ENCODE data around the gene CLEC9A.

Gene CLEC9A

DNA sequence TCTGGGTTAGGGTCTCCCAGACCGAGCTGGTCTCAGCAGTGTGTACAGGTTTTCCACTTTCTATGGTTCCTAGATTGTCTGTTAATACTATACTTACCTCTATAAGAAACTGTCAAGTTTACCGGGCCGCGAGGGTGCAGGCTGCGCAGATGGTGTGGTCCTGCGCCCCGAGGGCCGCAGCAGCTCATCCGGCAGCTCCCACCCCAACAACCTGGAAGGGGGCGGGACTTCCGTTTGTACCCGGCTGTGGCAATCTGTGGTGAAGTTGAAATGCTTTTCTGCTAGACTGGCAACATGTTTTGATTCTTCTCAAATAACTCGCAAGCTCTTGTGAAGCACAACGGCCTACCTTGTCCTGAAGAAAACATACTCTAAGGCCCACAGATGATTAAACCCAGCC is at the start of gene CLEC9A:
Gene CLEC9A, plus strand, starts transcription at position 237 of the 400 bp plus-strand sequence. CDS start 22,006 bp downstream, outside the sequence.
- TF ChIP-seq YY1 (IDR thresholded peaks at IDR 0.05; ENCODE audit: low read depth): no peak
- TF ChIP-seq EP300 (IDR thresholded peaks at IDR 0.05; ENCODE audit: borderline replicate concordance): no peak
- TF ChIP-seq USF1 (IDR thresholded peaks at IDR 0.05): no peak
- no peak for TF ChIP-seq TAF1 (IDR thresholded peaks at IDR 0.05; ENCODE audit: low read depth)
- no peak for TF ChIP-seq RAD21 (IDR thresholded peaks at IDR 0.05; ENCODE audit: low read depth)

DNA sequence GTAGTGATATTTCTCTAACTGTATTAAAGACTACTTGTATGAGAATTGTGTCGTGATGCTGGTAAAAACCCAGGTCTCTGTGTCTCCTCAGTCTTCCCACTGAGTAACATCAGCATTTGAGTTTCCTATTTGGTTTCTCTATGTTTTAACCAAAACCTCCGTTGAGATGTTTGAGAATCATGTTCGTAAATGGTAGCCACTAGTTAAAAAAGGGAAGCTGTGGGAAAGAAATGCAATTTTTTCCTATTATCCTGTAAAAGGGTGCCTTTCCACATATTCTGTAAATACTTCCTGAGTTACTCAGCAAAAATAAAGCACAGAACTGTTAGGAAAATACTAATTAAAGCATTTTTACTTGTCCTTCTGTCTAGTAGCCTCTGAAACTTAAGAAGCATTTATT is 38.6 kb upstream of the CLEC9A start:
- no peak for TF ChIP-seq RAD21 (IDR thresholded peaks at IDR 0.05; ENCODE audit: low read depth)
- no peak for TF ChIP-seq TEAD4 (IDR thresholded peaks at IDR 0.05)
- TF ChIP-seq EP300 (IDR thresholded peaks at IDR 0.05; ENCODE audit: borderline replicate concordance): no peak
- no peak for TF ChIP-seq EGR1 (IDR thresholded peaks at IDR 0.05)
- TF ChIP-seq CEBPB (IDR thresholded peaks at IDR 0.05): no peak
- TF ChIP-seq CREB1 (IDR thresholded peaks at IDR 0.05; ENCODE audit: low read depth): no peak
- TF ChIP-seq USF1 (IDR thresholded peaks at IDR 0.05): no peak

DNA sequence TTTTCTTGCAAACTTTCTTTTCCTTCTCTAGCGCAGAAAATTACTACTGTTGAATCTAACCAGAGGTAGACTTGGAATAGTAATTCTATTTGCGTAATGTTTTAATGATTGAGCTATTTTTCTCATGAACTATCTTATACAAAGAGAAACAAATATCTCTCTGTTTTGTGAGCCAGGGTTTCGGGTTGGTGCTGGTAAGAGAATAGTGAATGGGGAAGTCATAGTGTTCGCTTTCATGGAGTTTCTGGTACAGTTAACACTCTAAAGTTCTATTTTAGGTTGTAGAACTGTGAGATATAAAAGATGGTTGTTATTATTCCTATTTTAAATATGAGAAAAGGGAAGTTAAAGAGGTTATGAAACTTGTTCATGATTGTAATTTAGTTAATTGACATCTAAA is 38.2 kb upstream of the CLEC9A start:
- no peak for TF ChIP-seq TAF1 (IDR thresholded peaks at IDR 0.05; ENCODE audit: low read depth)
- no peak for TF ChIP-seq EP300 (IDR thresholded peaks at IDR 0.05; ENCODE audit: borderline replicate concordance)
- TF ChIP-seq YY1 (IDR thresholded peaks at IDR 0.05; ENCODE audit: low read depth): no peak
- TF ChIP-seq CEBPB (IDR thresholded peaks at IDR 0.05): no peak
- no peak for TF ChIP-seq EGR1 (IDR thresholded peaks at IDR 0.05)
- TF ChIP-seq NFIC (IDR thresholded peaks at IDR 0.05): no peak
- no peak for TF ChIP-seq CREB1 (IDR thresholded peaks at IDR 0.05; ENCODE audit: low read depth)
- TF ChIP-seq TCF12 (IDR thresholded peaks at IDR 0.05; ENCODE audit: low read depth): no peak

GRCh38 chr12:9999016-9999415 is 31.5 kb upstream of the CLEC9A start, which contains the start of gene CLEC1B:
CLEC1B (minus strand) TSS chr12:9999121; CDS start chr12:9999100, 21 bp downstream.
- no peak for TF ChIP-seq NFIC (IDR thresholded peaks at IDR 0.05)

- TF ChIP-seq TEAD4 (IDR thresholded peaks at IDR 0.05) (no peak), FOXM1 (IDR thresholded peaks at IDR 0.05; ENCODE audit: borderline replicate concordance, low read depth) (no peak), TCF12 (IDR thresholded peaks at IDR 0.05; ENCODE audit: low read depth) (no peak), TAF1 (IDR thresholded peaks at IDR 0.05; ENCODE audit: low read depth) (no peak), CREB1 (IDR thresholded peaks at IDR 0.05; ENCODE audit: low read depth) (no peak), RAD21 (IDR thresholded peaks at IDR 0.05; ENCODE audit: low read depth) (no peak), EP300 (IDR thresholded peaks at IDR 0.05; ENCODE audit: borderline replicate concordance) (no peak), YY1 (IDR thresholded peaks at IDR 0.05; ENCODE audit: low read depth) (no peak), EGR1 (IDR thresholded peaks at IDR 0.05) (no peak), NFIC (IDR thresholded peaks at IDR 0.05) (no peak), ZBTB7A (IDR thresholded peaks at IDR 0.05; ENCODE audit: low read depth) (no peak), USF1 (IDR thresholded peaks at IDR 0.05) (no peak)
- TF ChIP-seq, protein P1, sequence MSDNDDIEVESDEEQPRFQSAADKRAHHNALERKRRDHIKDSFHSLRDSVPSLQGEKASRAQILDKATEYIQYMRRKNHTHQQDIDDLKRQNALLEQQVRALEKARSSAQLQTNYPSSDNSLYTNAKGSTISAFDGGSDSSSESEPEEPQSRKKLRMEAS (IDR thresholded peaks at IDR 0.05): no peak
- TF ChIP-seq, protein P2, sequence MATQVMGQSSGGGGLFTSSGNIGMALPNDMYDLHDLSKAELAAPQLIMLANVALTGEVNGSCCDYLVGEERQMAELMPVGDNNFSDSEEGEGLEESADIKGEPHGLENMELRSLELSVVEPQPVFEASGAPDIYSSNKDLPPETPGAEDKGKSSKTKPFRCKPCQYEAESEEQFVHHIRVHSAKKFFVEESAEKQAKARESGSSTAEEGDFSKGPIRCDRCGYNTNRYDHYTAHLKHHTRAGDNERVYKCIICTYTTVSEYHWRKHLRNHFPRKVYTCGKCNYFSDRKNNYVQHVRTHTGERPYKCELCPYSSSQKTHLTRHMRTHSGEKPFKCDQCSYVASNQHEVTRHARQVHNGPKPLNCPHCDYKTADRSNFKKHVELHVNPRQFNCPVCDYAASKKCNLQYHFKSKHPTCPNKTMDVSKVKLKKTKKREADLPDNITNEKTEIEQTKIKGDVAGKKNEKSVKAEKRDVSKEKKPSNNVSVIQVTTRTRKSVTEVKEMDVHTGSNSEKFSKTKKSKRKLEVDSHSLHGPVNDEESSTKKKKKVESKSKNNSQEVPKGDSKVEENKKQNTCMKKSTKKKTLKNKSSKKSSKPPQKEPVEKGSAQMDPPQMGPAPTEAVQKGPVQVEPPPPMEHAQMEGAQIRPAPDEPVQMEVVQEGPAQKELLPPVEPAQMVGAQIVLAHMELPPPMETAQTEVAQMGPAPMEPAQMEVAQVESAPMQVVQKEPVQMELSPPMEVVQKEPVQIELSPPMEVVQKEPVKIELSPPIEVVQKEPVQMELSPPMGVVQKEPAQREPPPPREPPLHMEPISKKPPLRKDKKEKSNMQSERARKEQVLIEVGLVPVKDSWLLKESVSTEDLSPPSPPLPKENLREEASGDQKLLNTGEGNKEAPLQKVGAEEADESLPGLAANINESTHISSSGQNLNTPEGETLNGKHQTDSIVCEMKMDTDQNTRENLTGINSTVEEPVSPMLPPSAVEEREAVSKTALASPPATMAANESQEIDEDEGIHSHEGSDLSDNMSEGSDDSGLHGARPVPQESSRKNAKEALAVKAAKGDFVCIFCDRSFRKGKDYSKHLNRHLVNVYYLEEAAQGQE (IDR thresholded peaks at IDR 0.05; ENCODE audit: low read depth): no peak
Observed at GRCh38 chr12:10001171-10001776, 29.2 kb upstream of the CLEC9A start.

DNA sequence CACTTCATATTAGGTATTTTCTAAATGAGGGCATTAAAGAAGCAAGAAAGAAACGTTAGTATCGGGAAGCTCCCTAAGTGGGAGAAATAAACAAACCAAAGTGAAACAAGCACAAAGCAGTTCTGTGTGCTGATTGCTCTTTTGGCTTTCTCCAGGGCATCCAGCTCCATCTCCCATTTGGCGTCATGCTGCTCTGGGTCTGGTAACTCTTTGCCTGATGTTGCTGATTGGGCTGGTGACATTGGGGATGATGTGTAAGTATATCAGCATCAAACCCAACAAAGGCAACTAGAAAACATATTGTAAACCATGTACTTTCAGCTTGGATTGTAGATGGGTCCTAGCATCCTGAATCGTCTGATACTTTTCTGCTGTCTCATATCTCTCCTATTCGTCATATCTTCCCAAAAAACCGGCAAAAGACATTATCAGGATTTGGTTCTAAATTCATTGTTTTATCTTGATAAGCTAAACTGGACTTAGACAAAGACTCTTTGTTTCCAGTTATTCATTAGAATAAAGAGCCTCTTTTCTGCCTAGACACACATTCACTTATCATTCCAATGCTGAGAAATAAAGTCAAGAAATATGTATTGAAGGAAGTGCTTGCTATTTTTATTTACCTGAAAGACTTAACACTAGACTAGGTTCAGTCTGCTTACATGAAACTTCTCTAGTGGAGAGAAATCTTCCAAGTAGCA is 17.7 kb upstream of the CLEC9A start:
- TF ChIP-seq YY1 (IDR thresholded peaks at IDR 0.05; ENCODE audit: low read depth) (no peak), RAD21 (IDR thresholded peaks at IDR 0.05; ENCODE audit: low read depth) (no peak), EP300 (IDR thresholded peaks at IDR 0.05; ENCODE audit: borderline replicate concordance) (no peak), TEAD4 (IDR thresholded peaks at IDR 0.05) (no peak), TCF12 (IDR thresholded peaks at IDR 0.05; ENCODE audit: low read depth) (no peak), TAF1 (IDR thresholded peaks at IDR 0.05; ENCODE audit: low read depth) (no peak), USF1 (IDR thresholded peaks at IDR 0.05) (no peak), CEBPB (IDR thresholded peaks at IDR 0.05) (no peak), CREB1 (IDR thresholded peaks at IDR 0.05; ENCODE audit: low read depth) (no peak), EGR1 (IDR thresholded peaks at IDR 0.05) (no peak), FOXM1 (IDR thresholded peaks at IDR 0.05; ENCODE audit: borderline replicate concordance, low read depth) (no peak)
- TF ChIP-seq, protein P2 (IDR thresholded peaks at IDR 0.05; ENCODE audit: low read depth): no peak
- TF ChIP-seq, protein P1 (IDR thresholded peaks at IDR 0.05): no peak

Data from Ishikawa (cell line).